Mononuclear cell (primary cell): ENCODE results near the gene JUP. TPM values are rescaled to one million over a fixed set of nuclear protein-coding genes. Genes with fewer than 3 reads are reported as not detected.
"Not testable (repeated sequence)": the region's sequence is repeated elsewhere in the genome, so short reads cannot be mapped to it uniquely, and the experiment has no call there.

ENCODE experiments used
- H3K27me3 ChIP-seq: 2 replicates; pipeline ENCODE4 v1.6.0; 2011; ENCODE audit warnings: low read length, control low read depth; ENCODE audit not compliant: insufficient read depth
- H3K4me1 ChIP-seq: 2 replicates; pipeline ENCODE4 v1.5.1; 2011; ENCODE audit warnings: mild to moderate bottlenecking, low read length, control low read depth; ENCODE audit not compliant: insufficient read depth
- H3K4me3 ChIP-seq: 2 replicates; pipeline ENCODE4 v1.5.1; 2011; ENCODE audit warnings: mild to moderate bottlenecking, low read length, moderate library complexity
- H3K9me3 ChIP-seq: 2 replicates; pipeline ENCODE4 v1.5.1; 2011; ENCODE audit warnings: low read depth, mild to moderate bottlenecking, control low read depth, low read length
- total RNA-seq: library from RNA; depleted of rRNA; stranded (reverse); fragments of >200 nt; gene quantifications from one replicate; pipeline ENCODE4 v1.2.3, GENCODE V29; 2012

The JUP gene
- 40.5 TPM for total RNA-seq

DNA sequence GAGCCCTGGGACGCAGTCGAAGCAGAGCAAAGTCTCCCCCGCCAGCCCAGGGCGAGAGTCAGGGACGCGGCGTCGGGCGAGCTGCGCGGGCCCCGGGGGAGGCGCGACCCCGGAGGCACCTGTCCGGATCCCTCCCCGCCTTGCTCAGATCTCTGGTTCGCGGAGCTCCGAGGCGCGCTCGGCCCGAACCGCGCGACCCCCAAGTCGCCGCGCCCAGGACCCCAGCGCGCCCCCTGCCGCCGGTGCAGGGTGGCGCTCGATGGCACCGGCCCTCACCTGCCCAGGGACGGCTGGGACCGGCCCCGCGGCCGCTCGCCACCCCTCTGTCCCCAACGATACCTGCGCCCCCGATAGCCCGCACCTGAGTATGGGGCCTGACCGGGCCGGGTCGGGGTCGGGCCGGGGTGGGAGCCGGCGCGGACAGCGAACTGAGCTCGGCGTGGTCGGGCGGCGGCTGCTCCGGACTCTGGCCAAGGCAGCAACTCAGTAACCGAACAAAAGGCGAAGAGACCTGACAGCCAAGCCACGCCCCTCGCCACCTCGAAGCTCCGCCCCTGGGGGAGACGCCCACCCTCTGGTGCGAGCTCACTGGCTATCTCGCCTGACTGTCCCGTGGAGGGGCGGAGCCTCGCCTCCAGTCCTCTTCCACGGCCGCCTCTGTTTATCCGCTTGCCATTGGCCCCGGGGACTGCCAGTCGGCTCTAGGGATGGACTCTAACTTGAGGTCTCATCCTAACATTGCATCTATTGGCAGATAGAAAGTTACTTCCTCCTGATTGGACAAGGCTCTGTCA lies at the start of gene JUP:
Gene JUP, minus strand, starts transcription at position 485 of the 794 bp plus-strand sequence. CDS start 14,857 bp downstream, outside the sequence.
- Histone ChIP-seq H3K9me3 (no peaks in the 10 kb centered on the region), H3K4me3 (peak within 1 kb of the TSS; percentile 43), H3K4me1 (peaks cover 48% of the 10 kb centered on the region), H3K27me3 (peaks cover 3% of the 10 kb centered on the region)

DNA sequence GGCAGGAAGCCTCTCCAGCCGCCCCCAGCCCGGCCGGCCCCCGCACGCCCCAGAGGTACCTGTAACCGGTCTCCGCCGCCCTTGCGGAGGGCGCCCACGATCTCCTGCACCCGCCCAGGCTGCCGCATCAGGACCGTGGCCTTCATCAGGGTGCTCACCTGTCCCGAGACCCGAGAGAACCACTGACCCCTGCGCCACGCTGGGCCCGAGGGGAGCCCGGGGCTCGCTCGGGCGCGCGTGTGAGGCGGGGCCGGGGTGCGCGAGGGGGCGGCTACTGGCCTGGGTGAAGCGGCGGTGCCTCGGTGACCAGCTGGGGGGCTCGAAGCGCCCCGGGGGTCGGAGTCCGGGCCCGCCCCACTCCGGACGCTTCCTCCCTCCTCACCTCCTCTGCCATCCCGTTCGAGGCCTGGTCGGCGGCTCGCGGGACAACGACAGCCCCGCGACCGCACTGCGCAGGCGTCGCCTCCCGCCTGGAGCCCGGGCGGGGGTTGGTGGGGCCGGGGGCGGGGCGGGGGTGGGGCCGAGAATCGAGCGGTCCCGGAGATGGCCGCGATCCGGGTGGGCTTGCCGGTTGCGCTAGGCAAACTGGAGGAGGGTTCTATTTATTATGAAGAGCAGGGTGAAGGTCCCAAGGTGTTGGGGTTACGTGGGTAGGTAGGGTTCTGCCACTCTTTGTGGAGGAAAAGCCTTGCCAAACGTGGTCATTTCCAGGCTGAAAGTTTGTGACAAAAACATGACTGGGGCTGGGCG lies 49.5 kb upstream of the JUP start, which contains the start of gene NT5C3B:
Gene NT5C3B, minus strand, starts transcription at position 433 of the 750 bp plus-strand sequence. Its CDS starts 39 bp downstream, at position 394.
- Histone ChIP-seq H3K27me3 (no peaks in the 10 kb centered on the region), H3K4me1 (peaks cover 14% of the 10 kb centered on the region), H3K9me3 (no peaks in the 10 kb centered on the region), H3K4me3 (peak within 1 kb of the TSS; percentile 55)

DNA sequence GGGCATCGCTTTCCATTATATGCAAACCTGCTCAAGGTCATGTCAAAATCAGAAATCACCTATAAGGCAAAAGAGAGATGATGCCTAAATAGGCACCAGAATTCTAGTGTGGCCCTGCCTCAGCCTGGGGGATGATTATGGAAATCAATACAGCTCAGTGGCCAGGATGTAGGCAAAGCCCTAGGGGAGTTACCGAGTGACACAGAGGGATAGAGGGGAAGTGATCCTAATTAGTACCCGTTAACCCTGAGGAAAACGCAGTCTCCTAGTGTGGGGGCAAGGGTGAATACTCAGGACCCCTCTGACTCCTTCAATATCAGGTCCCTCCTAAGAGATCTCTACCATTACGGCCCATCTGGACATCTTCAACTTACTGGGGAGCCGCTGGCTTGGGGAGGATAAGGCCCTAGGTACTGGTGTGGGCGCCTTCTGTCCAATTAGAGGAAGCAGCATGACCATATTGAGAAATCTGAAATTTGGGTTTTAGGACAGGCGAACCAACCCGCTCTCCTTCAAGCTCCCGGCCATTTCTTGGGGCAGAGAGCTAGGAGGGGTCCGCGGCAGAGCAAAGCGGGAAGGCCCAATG lies 48.8 kb upstream of the JUP start:
- Histone ChIP-seq H3K4me1 (peaks cover 14% of the 10 kb centered on the region), H3K27me3 (no peaks in the 10 kb centered on the region), H3K9me3 (no peaks in the 10 kb centered on the region), H3K4me3 (peak overlapping the region; percentile 55)

DNA sequence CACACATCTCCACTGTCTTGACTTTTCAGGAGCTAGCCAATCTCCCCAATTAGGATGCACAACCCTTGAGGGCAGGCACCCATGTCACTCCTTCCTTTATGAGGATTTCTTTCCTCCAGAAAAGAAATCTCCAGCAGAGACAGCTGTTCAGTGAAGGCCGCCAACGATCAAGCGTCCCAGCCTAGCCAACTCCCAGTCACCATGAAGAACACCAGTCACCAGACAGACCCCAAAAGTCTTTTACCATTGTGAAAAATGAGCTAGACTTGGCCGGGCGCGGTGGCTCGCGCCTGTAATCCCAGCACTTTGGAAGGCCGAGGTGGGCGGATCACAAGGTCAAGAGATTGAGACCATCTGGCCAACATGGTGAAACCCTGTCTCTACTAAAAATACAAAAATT lies 43.5 kb upstream of the JUP start:
- H3K4me3 ChIP-seq, H3K27me3 ChIP-seq, H3K9me3 ChIP-seq, H3K4me1 ChIP-seq: not testable (repeated sequence)

DNA sequence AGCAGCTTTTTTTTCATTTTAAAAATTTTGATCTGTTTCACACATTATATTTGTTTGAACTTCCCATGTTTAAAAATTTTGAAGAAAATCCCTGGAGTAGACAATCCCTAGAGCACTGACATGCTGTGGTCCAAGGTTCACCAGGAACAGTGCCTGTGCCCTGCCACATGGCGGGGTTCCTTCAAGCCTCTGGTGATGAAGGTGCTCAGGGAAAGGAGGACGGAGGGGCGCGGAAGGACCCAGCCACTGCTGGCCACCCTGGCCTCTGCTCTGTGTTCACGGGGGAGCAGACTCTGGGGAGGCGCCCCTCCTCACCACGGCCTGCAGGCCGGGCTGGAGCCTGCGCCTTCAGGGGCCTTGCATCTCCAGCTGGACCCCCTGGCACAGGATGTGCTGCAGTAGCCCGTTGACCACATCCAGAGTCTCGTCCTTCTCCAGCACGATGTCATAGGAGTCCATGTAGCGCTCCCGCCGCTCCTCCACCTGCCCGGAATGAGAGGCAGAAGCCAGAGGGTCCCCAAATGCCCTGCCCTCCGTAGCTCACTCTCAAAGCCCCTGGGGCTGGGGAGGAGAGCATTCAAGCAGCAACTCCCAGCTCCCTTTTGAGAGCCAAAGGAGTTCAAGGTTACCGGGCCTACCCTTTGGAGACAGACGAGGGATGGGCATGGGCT lies 38.8 kb upstream of the JUP start:
- H3K9me3 ChIP-seq: no peaks in the 10 kb centered on the region
- no peaks in the 10 kb centered on the region for H3K4me1 ChIP-seq
- no peaks in the 10 kb centered on the region for H3K27me3 ChIP-seq
- no peak overlapping the region for H3K4me3 ChIP-seq

DNA sequence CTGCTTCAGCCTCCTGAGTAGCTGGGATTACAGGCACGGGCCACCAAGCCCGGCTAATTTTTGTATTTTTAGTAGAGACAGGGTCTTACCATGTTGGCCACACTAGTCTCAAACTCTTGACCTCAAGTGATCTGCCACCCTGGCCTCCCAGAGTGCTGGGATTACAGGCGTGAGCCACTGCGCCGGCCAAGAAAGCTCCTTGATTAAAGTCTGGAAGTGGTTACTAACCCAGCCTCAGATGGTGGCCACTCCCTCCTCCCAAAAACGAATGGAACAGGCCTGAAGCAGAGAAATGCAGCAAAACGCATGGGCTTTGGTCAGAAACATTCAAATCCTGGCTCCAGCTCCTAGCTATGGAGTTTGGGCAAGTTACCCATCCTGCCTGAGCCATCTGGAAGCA lies 37.6 kb upstream of the JUP start:
- Histone ChIP-seq H3K27me3 (no peaks in the 10 kb centered on the region), H3K4me1 (no peaks in the 10 kb centered on the region), H3K4me3 (no peak overlapping the region), H3K9me3 (no peaks in the 10 kb centered on the region)

DNA sequence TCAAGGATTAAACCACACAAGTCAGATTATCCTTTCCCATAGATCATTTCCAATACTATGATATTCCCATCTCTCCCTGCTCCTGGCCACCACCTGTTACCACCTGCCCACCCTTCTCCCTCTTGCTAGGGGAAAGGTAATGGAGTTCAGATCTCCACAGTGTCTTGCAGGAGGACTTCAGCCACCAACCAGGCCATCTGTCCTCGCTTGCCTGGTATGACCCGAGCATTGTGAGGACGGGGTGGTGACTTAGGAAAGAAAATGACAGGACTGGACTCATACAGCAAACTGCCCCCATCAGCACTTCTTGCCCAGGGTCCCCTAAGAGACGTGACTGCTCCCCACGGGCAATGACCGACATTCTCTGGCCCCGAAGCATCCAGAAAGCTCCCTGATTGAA lies 37.1 kb upstream of the JUP start:
- H3K9me3 ChIP-seq: no peaks in the 10 kb centered on the region
- no peaks in the 10 kb centered on the region for H3K4me1 ChIP-seq
- no peaks in the 10 kb centered on the region for H3K27me3 ChIP-seq
- H3K4me3 ChIP-seq: no peak overlapping the region

DNA sequence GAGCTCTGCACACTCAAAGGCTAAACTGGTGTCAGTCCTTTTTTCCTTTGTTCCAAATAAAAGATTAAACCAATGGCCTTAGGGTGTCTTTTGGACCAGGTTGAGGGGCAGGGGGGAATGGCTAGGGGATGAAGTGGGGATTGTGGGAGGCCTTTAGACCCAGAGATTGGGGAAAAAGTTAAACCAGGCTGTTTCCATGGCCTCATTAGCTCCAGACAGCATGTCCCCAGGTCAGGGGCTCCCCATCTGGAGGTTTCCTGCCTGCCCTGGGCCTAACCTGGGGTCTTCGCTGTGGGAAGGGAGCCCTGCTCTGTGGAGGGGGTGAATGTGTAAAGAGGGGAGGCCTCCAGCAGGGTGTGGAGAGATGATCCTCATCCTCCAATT lies 36.6 kb upstream of the JUP start:
- H3K4me3 ChIP-seq: no peak overlapping the region
- H3K27me3 ChIP-seq: no peaks in the 10 kb centered on the region
- H3K9me3 ChIP-seq: no peaks in the 10 kb centered on the region
- H3K4me1 ChIP-seq: no peaks in the 10 kb centered on the region

DNA sequence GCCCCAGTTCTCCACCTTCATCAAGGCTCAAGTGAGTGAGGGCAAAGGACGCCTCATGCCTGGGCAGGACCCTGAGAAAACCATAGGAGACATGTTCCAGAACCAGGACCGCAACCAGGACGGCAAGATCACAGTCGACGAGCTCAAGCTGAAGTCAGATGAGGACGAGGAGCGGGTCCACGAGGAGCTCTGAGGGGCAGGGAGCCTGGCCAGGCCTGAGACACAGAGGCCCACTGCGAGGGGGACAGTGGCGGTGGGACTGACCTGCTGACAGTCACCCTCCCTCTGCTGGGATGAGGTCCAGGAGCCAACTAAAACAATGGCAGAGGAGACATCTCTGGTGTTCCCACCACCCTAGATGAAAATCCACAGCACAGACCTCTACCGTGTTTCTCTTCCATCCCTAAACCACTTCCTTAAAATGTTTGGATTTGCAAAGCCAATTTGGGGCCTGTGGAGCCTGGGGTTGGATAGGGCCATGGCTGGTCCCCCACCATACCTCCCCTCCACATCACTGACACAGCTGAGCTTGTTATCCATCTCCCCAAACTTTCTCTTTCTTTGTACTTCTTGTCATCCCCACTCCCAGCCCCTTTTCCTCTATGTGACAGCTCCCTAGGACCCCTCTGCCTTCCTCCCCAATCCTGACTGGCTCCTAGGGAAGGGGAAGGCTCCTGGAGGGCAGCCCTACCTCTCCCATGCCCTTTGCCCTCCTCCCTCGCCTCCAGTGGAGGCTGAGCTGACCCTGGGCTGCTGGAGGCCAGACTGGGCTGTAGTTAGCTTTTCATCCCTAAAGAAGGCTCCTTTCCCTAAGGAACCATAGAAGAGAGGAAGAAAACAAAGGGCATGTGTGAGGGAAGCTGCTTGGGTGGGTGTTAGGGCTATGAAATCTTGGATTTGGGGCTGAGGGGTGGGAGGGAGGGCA lies 36.0 kb upstream of the JUP start:
- Histone ChIP-seq H3K9me3 (no peaks in the 10 kb centered on the region), H3K4me1 (no peaks in the 10 kb centered on the region), H3K27me3 (no peaks in the 10 kb centered on the region), H3K4me3 (no peak overlapping the region)

DNA sequence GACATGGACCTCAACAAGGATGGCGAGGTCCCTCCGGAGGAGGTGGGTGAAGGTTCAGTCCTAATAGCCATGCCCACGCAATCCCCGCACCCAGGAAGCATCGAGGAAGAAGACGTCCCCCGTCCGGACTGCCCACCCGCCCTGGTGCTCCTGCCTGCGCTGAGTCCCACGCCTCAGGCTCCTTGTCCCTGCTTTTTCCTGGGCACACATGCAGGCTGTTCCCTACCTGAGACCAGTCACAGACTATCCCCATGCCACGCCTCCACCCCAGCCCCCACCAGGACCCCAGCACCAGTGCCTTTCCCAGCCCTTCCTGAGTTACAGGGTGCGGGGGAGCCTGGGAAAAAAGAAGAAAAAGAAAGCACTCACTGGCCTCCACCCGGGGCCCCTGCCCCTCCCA lies 35.3 kb upstream of the JUP start:
- Histone ChIP-seq H3K27me3 (no peaks in the 10 kb centered on the region), H3K9me3 (no peaks in the 10 kb centered on the region), H3K4me1 (no peaks in the 10 kb centered on the region), H3K4me3 (no peak overlapping the region)

DNA sequence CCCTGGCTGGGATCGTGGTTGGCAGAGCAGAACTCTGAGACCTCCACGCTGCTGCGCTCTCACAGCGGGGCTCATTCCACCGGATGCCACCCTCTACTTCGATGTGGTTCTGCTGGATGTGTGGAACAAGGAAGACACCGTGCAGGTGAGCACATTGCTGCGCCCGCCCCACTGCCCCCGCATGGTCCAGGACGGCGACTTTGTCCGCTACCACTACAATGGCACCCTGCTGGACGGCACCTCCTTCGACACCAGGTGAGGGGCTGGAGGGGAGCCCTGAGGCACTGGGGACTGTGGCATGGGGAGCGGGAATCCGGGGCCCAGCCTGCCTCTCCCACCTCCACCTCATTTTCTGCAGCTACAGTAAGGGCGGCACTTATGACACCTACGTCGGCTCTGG lies 31.5 kb upstream of the JUP start:
- H3K4me3 ChIP-seq: no peak overlapping the region
- no peaks in the 10 kb centered on the region for H3K9me3 ChIP-seq
- H3K27me3 ChIP-seq: no peaks in the 10 kb centered on the region
- no peaks in the 10 kb centered on the region for H3K4me1 ChIP-seq

DNA sequence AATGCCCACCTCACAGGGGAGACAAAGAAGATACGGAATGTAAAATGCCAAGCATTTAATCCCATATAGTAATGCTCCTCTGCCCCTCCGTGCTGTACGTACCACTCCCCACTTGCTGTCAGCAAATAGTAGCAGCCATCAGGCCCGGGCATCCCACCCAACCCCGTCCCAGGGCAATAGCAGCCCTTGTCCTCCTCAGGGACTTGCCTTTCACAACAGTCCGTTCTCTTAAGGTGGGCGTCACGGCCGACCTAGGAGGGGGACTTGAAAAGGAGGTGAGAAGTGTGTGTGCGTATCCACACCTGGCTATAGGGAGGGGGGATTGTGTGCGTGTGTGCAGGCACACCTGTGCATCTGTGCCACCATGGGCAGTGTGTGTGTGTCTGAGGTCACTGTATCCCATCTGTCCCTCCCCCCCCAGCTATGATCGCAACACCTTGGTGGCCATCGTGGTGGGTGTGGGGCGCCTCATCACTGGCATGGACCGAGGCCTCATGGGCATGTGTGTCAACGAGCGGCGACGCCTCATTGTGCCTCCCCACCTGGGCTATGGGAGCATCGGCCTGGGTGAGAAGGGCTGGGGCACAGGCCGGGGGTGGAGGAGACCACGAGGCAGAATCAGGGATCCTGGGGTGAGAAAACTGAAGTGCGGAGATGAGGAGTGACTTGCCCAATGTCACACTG lies 30.3 kb upstream of the JUP start:
- Histone ChIP-seq H3K9me3 (no peaks in the 10 kb centered on the region), H3K27me3 (peaks cover 6% of the 10 kb centered on the region), H3K4me1 (peaks cover 10% of the 10 kb centered on the region), H3K4me3 (no peak overlapping the region)

DNA sequence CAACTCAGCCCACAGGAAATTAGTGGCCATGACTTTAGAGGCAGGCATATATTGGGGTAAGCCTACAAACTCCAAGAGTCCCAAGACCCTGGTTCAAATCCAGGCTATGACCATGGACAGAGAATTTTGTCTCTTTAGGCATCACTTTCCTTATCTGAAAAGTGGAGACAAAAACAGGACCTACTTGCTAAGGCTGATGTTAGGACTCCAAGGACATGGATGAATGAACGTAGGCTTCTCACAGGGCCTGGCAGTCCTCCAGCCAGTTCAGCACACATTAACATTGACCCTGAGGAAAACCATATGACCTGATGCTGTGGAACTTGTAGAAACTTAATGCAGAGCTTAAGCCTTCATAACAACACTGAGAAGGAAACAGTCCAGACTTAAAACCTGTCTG lies 27.7 kb upstream of the JUP start:
- Histone ChIP-seq H3K4me1 (peaks cover 22% of the 10 kb centered on the region), H3K27me3 (peaks cover 6% of the 10 kb centered on the region), H3K9me3 (no peaks in the 10 kb centered on the region), H3K4me3 (no peak overlapping the region)

DNA sequence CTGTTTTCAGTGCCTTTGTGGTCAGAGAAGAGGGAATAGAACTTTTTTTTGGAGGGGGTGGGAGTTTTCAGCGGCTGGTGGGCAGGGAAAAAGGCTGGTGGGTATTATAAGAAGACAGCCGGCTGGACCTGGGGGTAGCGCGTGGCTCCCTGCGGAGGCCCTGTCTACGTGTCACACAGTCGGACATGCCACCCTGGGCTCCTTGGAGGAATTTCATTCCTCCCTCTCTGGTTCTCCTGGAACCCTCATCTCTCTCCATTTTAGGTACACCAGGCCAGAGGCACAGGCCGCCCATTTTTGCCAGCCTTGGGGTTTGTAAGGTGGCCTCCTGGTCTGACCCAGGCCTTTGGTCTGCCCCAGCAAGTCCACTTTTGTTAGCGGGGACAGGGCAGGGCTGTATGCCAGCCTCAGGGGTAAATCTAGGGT lies 27.2 kb upstream of the JUP start:
- H3K27me3 ChIP-seq: peaks cover 6% of the 10 kb centered on the region
- no peak overlapping the region for H3K4me3 ChIP-seq
- peaks cover 22% of the 10 kb centered on the region for H3K4me1 ChIP-seq
- H3K9me3 ChIP-seq: no peaks in the 10 kb centered on the region
